Testis (tissue), 3 donors: ENCODE data around the gene TBCE. TPM values are rescaled to one million over a fixed set of nuclear protein-coding genes. Genes with fewer than 3 reads are reported as not detected.

ENCODE experiments used
- DNase-seq: peaks from one replicate; pipeline ENCODE4 v3.0.0-alpha.2; 2019
- H3K27ac ChIP-seq, 2 donors: fragments of 200-600 bp; sonication (generic); one replicate each; pipeline ENCODE4 v1.5.1; 2019
- H3K27me3 ChIP-seq: fragments of 200-600 bp; sonication (generic); one replicate; pipeline ENCODE4 v1.5.1; 2019
- H3K36me3 ChIP-seq: fragments of 200-600 bp; sonication (generic); one replicate; pipeline ENCODE4 v1.5.1; 2017; ENCODE audit warnings: low read depth; ENCODE audit errors: missing control alignments
- H3K4me1 ChIP-seq: fragments of 200-600 bp; sonication (generic); one replicate; pipeline ENCODE4 v1.5.1; 2019
- H3K4me3 ChIP-seq, 2 donors: fragments of 200-600 bp; sonication (generic); one replicate each; pipeline ENCODE4 v1.5.1; 2017 to 2019
- H3K9me3 ChIP-seq: fragments of 200-600 bp; sonication (generic); one replicate; pipeline ENCODE4 v1.5.1; 2017
- POLR2A ChIP-seq: fragments of 450-650 bp; IDR thresholded peaks from one replicate; pipeline ENCODE4 v1.6.1; 2017; ENCODE audit warnings: antibody characterized with exemption, mild to moderate bottlenecking, moderate library complexity
- WGBS, 2 donors: methylation state at CpG; one replicate each; pipeline ENCODE4 v1.1.5; 2018; 5-methylcytosine and 5-hydroxymethylcytosine counted together
- intact Hi-C: fragments of 100-400 bp; cut with DNase I; formaldehyde crosslinking; loops from one replicate; pipeline ENCODE4 v1.15.1; 2023; ENCODE audit warnings: low total_unique reads
- polyA plus RNA-seq: library from polyadenylated mRNA; stranded (reverse); fragments of 350-450 nt; fragmentation: Illumina TruSeq; extraction: RNeasy Lipid Tissue Mini Kit (QIAGEN cat#74804); gene quantifications from one replicate; pipeline ENCODE4 v1.2.3, GENCODE V29; 2014; ENCODE audit warnings: low read depth, low replicate concordance; ENCODE audit not compliant: insufficient read depth
- total RNA-seq, 2 donors: library from RNA; depleted of rRNA; stranded (reverse); fragments of >200 nt; gene quantifications; one replicate each; pipeline ENCODE4 v1.2.3, GENCODE V29; 2016
- TF ChIP-seq, protein P1 (sequence below), 3 experiments: fragments of 450-650 bp in 2 of 3; fragments of 200-600 bp in 1 of 3; sonication (generic) in 1 of 3; IDR thresholded peaks; one replicate each; pipeline ENCODE4 v1.5.1; 2016 to 2019; ENCODE audit warnings: antibody characterized with exemption in 3 of 3, mild to moderate bottlenecking in 2 of 3, moderate library complexity in 1 of 3

Gene TBCE
- total and polyA plus RNA-seq, 3 donors from 2014 or later, result 20.1 to 29.8 (median 22.4) TPM

GRCh38 chr1:235399661-235400060, 32.4 kb downstream of the TBCE start:
- Histone ChIP-seq H3K27ac (no peak overlapping the region), H3K9me3 (no peaks in the 10 kb centered on the region), H3K4me3 (no peak overlapping the region), H3K4me1 (no peaks in the 10 kb centered on the region), H3K36me3 (no peaks in the 10 kb centered on the region), H3K27me3 (no peaks in the 10 kb centered on the region)
- 57 to 70% methylated on average over 6 of the region's 6 CpGs for WGBS, 2 donors
- no peak for DNase-seq
- intact Hi-C loops, result no loop called here
- TF ChIP-seq, protein P1, sequence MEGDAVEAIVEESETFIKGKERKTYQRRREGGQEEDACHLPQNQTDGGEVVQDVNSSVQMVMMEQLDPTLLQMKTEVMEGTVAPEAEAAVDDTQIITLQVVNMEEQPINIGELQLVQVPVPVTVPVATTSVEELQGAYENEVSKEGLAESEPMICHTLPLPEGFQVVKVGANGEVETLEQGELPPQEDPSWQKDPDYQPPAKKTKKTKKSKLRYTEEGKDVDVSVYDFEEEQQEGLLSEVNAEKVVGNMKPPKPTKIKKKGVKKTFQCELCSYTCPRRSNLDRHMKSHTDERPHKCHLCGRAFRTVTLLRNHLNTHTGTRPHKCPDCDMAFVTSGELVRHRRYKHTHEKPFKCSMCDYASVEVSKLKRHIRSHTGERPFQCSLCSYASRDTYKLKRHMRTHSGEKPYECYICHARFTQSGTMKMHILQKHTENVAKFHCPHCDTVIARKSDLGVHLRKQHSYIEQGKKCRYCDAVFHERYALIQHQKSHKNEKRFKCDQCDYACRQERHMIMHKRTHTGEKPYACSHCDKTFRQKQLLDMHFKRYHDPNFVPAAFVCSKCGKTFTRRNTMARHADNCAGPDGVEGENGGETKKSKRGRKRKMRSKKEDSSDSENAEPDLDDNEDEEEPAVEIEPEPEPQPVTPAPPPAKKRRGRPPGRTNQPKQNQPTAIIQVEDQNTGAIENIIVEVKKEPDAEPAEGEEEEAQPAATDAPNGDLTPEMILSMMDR (IDR thresholded peaks at IDR 0.05), result no peak
- TF ChIP-seq POLR2A, result no peak

GRCh38 chr1:235401251-235401650, 34.0 kb downstream of the TBCE start:
- Histone ChIP-seq H3K27me3 (no peaks in the 10 kb centered on the region), H3K4me3 (no peak overlapping the region), H3K36me3 (no peaks in the 10 kb centered on the region), H3K9me3 (no peaks in the 10 kb centered on the region), H3K27ac (no peak overlapping the region), H3K4me1 (no peaks in the 10 kb centered on the region)
- intact Hi-C loops, result no loop called here
- TF ChIP-seq POLR2A, result no peak
- TF ChIP-seq, protein P1 (IDR thresholded peaks at IDR 0.05), result no peak
- DNase-seq, result no peak
- WGBS, 2 donors, result 86 to 89% methylated on average over 4 of the region's 4 CpGs

GRCh38 chr1:235402457-235403200, 35.4 kb downstream of the TBCE start:
- TF ChIP-seq POLR2A, result no peak
- Histone ChIP-seq H3K36me3 (no peaks in the 10 kb centered on the region), H3K4me1 (no peaks in the 10 kb centered on the region), H3K27me3 (no peaks in the 10 kb centered on the region), H3K4me3 (no peak overlapping the region), H3K9me3 (no peaks in the 10 kb centered on the region), H3K27ac (no peak overlapping the region)
- 94 to 95% methylated on average over 7 of the region's 7 CpGs for WGBS, 2 donors
- intact Hi-C loops, result no loop called here
- DNase-seq, result no peak

GRCh38 chr1:235403593-235403992, 36.4 kb downstream of the TBCE start:
- intact Hi-C loops, result no loop called here
- Histone ChIP-seq H3K27ac (no peak overlapping the region), H3K9me3 (no peaks in the 10 kb centered on the region), H3K36me3 (no peaks in the 10 kb centered on the region), H3K27me3 (no peaks in the 10 kb centered on the region), H3K4me1 (peaks cover 2% of the 10 kb centered on the region), H3K4me3 (no peak overlapping the region)
- no peak for DNase-seq
- WGBS, 2 donors, result 92 to 95% methylated on average over 1 of the region's 1 CpG
- no peak for TF ChIP-seq POLR2A
- TF ChIP-seq, protein P1 (IDR thresholded peaks at IDR 0.05), result no peak

DNA sequence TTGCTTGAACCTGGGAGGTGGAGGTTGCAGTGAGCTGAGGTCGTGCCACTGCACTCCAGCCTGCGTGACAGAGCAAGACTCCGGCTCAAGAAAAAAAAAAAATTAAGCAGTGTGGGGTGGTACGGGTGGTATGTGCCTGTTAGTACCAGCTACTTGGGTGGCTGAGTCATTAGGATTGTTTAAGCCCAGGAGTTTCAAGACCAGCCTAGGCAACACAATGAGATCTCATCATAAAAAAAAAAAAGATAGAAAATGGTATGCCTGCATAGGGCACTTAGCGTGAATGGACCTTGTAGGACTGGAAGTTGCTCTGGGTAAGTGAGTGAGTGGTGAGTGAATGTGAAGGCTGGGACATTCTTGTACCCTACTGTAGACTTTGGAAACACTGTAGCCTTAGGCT, 37.0 kb downstream of the TBCE start:
- Histone ChIP-seq H3K27me3 (no peaks in the 10 kb centered on the region), H3K9me3 (no peaks in the 10 kb centered on the region), H3K27ac (no peak overlapping the region), H3K4me3 (no peak overlapping the region), H3K36me3 (no peaks in the 10 kb centered on the region), H3K4me1 (peaks cover 8% of the 10 kb centered on the region)
- TF ChIP-seq POLR2A, result no peak
- TF ChIP-seq, protein P1 (IDR thresholded peaks at IDR 0.05), result no peak
- intact Hi-C loops, result no loop called here
- WGBS, 2 donors, result 91 to 96% methylated on average over 5 of the region's 5 CpGs
- DNase-seq, result no peak
